Measurements from ENCODE around the gene OPHN1.

- TF ChIP-seq, protein P1, sequence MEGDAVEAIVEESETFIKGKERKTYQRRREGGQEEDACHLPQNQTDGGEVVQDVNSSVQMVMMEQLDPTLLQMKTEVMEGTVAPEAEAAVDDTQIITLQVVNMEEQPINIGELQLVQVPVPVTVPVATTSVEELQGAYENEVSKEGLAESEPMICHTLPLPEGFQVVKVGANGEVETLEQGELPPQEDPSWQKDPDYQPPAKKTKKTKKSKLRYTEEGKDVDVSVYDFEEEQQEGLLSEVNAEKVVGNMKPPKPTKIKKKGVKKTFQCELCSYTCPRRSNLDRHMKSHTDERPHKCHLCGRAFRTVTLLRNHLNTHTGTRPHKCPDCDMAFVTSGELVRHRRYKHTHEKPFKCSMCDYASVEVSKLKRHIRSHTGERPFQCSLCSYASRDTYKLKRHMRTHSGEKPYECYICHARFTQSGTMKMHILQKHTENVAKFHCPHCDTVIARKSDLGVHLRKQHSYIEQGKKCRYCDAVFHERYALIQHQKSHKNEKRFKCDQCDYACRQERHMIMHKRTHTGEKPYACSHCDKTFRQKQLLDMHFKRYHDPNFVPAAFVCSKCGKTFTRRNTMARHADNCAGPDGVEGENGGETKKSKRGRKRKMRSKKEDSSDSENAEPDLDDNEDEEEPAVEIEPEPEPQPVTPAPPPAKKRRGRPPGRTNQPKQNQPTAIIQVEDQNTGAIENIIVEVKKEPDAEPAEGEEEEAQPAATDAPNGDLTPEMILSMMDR (conservative IDR thresholded peaks at IDR 0.05 in 1 of 2, IDR thresholded peaks at IDR 0.05 in 1 of 2; ENCODE audit: low read depth in 1 of 2, low read length in 2 of 2): no peak
- TF ChIP-seq EZH2 (IDR thresholded peaks at IDR 0.05; ENCODE audit: low read length, missing control alignments): no peak
These were observed 31.5 kb upstream of the OPHN1 start for GRCh38 chrX:68464796-68465195.

Data from fibroblast of lung (primary cell).